Measurements from ENCODE around the gene EHHADH.
"Not testable (repeated sequence)": the region's sequence is repeated elsewhere in the genome, so short reads cannot be mapped to it uniquely, and the experiment has no call there.

The EHHADH gene

DNA sequence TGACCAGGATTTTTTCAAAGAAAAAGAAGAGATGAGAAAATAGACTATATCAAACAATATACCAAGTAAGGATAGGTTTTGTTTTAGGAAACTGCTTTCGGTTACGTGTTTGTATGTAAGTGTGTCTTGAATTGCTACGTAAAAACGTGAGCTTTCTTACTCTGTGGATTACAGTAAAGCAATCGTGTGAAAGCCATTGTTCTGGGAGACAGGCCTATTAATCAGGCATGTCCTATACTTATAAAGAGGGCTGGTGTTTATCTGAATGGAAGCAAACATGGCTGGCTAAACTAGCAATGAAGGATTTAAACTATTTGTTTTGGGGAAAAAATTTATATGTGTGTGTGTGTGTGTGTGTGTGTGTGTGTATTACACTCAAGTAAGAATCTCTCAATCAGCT, 2.6 kb downstream of the EHHADH start:
- no peak for DNase-seq (ENCODE audit: low read depth in 2 of 2)

DNA sequence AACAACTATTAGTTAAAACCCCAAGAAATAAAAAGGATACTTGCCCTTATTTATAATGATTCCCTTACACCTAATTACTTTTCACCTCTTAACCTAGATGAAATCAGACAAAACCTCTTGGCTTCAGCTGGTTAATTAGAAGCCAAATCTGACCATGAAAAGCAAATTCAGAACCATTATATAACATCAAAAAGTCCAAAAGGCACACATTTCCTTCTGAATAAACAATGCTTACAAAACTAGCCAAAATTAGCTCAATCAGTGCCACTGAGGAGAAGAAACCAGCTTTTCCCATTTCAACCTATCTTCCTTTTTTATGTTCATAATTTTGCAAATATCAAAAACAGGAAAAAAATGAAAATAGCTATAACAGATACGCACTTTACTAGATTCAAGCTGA, 3.2 kb downstream of the EHHADH start:
- DNase-seq (ENCODE audit: low read depth in 2 of 2), result no peak

DNA sequence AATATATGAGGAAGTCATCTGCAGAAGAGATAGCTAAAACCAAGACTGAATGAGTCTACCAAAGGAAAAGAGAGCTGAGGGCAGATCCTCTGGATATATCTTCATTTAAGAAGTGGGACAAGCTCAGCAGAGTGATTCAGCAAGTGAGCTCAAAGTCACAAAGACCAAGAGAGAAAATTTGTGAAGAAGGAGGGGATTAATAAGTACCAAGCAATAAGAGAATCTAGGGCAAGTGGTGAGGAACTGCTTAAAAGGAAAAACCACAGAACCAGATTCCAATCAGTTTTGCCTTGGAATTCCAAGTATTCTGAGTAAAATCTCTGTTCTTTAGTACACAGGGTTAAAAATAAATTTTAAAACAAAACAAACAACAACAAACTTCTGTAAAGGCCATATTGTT, 3.6 kb downstream of the EHHADH start:
- peak in 1 of 2 experiments; percentile 1 for DNase-seq (ENCODE audit: low read depth in 2 of 2)

DNA sequence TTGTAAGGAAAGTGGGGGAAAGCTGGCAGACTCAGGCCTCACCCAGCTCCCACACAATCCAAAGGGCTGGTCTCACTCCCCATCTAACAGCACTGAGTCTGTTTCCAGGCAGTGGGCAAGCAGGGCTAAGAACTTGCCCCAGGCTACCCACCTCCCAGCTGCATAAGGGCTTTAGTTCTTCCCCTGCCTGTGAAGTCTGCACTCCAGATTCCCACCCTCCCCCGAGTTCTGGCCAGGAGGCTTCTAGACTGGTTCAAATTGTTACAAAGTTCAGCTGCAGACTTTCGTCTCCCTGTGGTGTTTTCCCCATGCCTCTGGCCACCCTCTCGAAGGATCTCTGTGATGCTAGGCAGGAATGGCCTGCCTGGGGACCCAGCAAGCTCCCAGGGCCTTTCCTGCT, 11.2 kb downstream of the EHHADH start:
- no peak for DNase-seq (ENCODE audit: low read depth in 2 of 2)

DNA sequence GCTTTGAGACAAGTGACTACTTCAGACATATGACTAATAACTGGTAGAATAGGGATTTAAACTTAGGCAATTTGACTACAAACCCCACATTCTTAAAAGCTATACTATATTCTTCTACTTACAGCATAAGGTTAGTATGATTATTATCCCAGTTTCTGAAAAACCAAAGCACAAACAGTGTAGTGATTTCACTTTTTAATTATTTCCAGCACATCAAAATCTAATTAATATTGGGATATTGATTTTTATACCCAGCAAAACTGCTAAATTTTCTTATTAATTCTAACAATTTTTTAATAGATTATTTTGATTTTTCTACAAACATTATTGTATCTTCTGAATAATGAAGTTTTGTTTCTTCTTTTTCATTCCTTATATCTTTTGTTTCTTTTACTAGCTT, 16.9 kb downstream of the EHHADH start:
- DNase-seq (ENCODE audit: low read depth in 2 of 2), result no peak

DNA sequence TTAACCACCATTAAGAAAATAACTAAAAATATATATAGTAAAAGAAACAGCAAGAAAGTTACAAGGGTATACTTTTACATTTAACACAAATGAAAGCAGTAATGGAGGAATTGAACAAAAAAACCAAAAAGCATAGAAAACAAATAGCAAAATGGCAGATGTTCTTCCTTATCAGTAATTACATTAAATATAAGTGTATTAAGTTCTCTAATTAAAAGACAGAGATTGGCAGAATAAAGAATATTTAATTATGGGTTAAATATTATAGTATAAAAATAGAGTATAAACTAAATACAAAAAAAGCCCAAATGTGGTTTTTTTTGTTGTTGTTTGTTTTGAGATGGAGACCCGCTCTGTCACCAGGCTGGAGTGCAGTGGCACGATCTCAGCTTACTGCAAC, 20.5 kb downstream of the EHHADH start:
- DNase-seq (ENCODE audit: low read depth in 2 of 2), result no peak

DNA sequence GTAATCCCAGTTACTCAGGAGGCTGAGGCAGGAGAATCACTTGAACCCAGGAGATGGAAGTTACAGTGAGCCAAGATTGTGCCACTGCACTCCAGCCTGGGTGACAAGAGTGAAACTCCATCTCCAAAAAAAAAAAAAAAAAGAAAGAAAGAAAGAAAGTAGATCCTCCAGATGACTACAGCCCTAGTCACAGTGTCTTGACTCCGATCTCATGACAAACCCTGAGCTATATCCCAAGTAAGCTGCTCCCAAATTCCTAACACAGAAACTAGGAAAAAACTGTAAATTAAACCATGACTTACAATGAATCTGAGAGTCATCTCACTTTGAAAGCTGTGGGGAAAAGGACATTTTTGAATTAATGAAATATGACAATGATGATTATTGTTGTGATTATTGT, 27.3 kb downstream of the EHHADH start:
- DNase-seq (ENCODE audit: low read depth in 2 of 2), result not testable (repeated sequence)

DNA sequence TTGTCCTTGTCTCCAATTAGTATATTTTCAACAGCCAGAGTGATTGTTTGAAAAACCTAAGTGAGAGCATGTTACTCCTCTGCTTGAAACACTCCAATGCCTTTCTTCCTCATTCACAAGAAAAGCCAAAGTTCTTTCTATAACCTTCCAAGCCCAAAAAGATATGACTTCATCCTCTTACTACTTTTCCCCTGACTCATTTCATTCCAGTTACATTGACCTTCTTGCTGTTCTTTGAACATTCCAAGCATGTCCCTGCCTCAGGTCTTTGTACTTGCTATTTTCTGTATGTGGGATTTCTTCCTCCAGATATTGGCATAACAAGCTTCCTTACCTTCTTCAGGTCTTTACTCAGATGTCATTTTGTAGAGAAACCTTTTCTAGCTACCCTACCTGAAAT, 28.3 kb downstream of the EHHADH start:
- peak; percentile 26 to 28 for DNase-seq (ENCODE audit: low read depth in 2 of 2)

DNA sequence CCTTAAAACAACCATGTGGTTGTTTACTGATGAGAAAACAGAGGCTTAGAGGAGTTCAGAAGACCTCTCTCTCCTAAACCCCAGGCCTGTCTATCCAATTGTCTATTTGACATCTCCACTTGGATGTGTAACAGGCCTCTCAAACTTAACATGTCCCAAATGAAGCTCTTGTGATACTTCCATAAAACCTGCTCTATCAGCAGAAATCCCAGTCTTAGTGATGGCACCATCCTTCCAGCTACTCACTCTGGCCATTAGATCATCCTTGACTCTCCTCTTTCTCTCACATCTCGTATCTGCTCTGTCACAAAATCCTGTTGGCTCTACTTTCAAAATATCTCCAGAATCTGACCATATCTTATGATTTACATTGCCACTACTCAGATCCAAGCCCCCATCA, 28.8 kb downstream of the EHHADH start:
- no peak for DNase-seq (ENCODE audit: low read depth in 2 of 2)

DNA sequence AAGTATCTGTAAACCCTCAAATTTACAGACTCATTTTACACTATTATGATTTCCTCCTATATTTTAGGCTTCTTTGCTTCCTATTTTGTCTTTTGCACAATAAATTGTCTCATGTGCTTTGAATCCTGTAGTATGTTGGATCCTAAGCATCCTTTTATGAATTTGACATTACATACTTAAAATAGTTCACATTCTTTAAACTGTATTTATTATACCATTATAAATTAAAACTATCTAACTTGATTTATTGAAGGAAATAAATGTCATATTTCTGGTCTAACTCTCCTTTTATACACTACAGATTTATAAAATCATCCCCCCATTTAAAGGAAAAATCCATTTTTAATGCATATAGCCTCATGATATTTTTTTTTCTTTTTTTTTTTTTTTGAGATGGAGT, 32.6 kb downstream of the EHHADH start:
- DNase-seq (ENCODE audit: low read depth in 2 of 2), result no peak

DNA sequence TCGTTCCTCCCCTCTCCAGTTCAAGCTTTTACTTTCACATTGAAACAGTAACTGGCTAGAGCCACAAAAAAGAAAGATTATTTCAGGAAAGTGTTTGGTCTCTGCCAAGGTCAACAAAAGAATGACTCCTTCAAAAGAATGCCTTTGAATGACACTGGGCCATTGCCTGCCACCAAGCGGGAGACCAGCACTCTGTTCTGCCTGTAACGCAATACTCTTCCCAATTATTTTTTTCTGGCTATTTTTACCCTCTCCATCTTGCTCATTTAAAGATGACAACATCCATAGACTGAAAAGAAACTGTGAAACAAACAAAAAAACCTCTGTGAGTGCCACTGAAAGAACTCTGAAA, 37.3 kb downstream of the EHHADH start:
- no peak for DNase-seq (ENCODE audit: low read depth in 2 of 2)

DNA sequence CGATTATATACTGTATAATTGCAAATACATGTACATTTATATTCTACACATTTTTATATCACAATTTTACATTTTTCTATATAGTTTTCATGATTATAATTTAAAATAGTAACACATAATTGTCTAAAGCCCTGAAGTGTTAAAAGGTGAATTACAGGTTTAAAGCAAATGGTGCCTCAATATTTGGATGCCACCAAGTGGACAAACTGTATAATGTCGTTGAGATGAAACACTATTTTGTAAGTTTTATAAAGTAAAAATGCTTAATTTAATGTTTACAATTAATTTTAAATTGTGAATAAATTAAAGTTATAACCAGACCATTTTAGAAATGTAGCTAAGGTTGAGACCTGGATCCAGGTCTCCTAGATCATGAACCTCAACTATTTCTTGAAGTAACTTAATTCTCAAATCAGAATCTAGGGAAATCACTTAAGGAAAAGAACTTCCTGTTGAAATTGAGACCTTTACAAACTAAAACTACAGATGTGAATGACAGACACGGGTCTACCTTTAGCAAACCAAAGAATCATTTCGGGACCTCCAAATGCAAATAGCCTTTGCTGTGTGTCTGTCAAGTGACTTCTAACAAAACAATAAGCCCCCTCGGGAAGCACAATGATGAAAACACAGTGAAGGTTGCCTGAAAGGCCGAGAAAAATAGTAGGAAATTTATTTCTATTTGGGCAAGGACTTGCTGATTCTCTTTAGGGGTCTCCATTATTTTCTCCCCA, 37.8 kb downstream of the EHHADH start:
- no peak for DNase-seq (ENCODE audit: low read depth in 2 of 2)

DNA sequence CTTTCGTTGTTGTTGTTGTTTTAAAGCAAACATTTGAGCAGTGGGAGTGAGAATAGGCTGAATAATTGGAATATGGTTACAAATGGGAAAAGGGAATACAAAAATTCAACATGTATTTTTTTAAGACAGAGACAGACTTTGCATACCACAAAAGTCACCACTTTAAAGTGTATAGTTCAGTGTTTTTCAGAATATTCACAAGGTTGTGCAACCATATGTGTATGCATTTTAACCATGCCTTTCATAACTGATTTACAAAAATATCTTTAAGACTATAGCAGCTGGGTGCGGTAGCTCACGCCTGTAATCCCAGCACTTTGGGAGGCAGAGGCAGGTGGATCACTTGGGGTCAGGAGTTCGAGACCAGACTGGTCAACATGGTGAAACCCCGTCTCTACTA, 41.3 kb downstream of the EHHADH start:
- no peak for DNase-seq (ENCODE audit: low read depth in 2 of 2)

DNA sequence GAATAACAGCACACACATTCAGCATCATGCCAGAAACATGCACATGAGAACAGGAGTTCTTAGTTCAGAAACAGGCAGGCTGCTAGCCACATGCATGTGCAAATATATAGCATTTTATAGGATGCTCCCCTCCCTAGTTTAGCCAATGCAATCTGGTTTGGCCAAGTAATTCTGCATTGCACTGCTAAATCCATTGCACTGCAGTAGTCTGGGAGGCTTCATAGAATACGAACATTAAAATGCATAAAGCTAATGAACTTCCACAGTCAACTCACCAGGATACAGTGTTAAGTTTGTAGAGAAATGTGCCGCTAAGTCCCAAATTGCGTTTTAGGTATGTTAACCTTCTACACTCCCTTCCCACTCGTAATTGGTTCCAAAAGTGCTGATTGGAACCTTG, 41.8 kb downstream of the EHHADH start:
- no peak for DNase-seq (ENCODE audit: low read depth in 2 of 2)

DNA sequence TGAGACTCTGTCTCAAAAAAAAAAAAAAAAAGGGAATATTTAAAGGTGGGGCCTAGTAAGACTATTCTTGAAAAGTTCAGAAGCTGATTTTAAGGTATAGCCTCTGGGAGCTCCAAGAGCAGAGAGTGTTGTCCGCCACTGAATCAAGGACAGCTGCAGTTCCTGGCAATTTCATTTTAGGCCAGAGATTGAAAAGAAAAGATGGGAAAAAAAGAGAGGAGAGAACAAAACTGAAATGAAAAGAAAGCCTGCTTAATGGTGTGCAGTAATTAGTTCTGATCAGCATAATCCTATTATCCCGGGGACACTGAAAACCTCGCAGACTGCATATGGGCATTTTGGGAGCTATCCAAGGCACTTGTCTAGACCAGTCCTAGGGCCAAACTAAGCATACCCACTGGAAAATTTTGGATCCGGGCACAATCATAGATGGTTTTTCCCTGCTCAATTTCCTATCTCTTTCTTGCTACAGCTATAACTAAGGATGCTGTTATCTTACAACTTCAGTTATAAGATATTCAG, 43.2 kb downstream of the EHHADH start:
- no peak for DNase-seq (ENCODE audit: low read depth in 2 of 2)

DNA sequence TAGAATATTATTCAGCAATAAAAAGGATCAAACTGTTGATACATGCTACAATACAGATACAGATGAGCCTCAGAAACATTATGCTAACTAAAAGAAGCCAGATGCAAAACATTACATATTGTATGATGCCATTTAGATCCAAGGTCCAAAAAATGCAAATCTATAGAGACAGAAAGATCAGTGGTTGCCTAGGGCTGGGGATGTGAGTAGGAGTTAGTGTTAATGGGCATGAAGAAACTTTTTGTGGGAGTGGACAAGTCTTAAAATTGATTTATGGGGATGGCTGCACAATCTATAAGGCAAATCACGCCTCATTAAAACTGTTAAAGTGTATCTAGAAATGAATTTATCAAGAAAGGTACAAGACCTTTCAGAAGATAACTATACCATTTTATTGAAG, 45.0 kb downstream of the EHHADH start:
- no peak for DNase-seq (ENCODE audit: low read depth in 2 of 2)

DNA sequence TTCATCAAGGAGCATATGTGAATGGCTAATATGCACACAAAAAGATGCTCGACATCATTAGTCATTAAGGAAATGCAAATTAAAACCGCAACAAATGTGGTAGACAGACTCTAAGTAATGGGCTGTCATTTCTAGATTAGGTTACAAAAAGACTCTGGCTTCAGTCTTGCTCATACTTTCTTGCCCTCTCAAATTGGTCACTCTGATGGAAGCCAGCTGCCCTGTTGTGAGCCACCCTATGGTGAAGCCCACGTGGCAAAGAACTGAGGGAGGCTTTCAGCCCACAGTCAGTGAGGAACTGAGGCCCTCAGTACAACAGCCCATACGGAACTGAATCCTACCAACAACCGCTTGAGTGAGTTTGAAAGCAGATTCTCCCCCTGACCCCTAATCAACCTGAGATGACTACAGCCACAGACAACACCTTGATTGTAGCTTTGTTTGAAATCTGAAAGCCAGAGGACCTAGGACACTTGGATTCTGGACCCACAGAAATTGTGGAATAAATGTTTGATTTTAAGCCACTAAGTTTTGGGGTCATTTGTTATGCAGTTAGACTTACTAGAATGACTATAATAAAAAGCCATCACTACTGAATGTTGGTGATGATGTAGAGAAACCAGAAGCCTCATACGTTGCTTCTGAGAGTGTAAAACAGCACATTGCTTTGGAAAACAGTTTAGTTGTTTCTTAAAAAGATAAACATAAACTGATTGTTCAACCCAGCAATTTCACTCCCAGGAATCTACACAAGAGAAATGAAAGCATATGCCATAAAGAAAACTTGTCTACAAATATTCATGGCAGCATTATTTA, 45.7 kb downstream of the EHHADH start:
- no peak for DNase-seq (ENCODE audit: low read depth in 2 of 2)

DNA sequence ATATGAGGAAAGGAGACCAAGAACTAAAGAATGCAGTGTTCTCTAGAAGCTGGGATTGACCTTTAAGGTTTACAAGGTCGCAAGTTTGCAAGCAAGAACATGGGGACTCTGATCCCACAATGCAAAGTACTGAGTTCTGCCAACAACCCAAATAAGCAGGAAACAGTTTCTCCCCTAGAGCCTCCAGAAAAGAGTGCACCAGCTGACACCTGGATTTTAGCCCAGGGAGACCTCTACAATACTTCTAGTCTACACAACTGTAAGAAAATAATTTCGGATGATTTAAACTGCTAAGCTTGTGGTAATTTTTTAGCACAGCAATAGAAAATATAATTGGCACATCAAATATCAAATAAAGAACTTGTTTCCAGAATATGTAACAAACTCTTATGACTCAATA, 46.4 kb downstream of the EHHADH start:
- no peak for DNase-seq (ENCODE audit: low read depth in 2 of 2)

DNA sequence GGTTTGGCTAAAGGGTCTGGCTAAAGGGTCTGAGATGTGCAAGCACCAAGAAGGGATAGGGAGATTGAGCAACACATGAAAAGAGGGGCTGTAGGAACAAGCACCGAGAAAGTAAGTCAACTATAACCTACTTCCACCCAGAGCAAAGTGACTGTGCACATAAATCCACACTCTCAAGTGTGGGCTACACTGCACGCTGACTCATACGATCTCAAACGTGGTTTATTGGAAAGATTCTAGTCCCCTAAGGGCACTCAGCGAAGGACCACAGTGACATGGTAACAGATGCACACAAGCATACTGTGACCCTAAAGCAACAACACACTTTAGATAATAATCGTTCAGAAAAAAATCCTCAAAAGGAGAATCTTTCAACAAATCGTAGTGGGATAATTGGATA, 48.0 kb downstream of the EHHADH start:
- DNase-seq (ENCODE audit: low read depth in 2 of 2), result no peak

DNA sequence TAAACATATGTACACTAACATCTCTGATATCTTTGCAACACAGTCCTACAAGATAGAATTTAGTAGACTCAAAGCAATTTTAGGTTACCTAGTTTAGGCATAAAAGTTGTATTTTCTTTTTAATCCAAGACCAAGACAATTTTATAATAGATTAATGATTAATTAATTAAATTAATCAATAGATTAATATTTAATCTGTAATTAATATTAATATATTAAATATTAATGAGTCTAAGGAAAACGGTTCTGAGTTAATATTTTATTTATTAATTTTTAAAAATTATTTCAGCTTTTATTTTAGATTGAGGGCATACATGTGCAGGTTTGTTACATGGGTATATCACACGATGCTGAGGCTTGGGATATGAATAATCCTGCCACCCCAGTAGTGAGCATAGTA, 49.0 kb downstream of the EHHADH start:
- no peak for DNase-seq (ENCODE audit: low read depth in 2 of 2)

DNA sequence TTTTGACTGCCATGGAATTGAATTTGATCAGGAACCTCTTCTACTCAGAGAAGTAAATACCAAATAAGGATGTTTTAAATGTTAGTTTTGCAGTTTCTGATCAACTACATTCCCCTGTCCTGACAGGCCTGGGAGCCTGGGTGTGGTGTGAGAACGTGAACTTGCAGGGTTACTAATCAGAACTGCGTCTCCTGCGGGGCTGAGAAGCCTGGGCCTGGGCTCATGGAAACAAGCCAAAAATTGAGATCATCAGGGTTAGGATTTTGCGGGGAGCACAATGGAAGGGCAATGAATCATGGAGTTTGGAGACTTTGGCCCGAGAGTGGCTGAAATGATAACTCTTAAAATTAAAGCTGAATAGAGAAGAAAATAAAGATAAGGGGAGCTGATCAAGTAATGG, 53.2 kb downstream of the EHHADH start:
- DNase-seq (ENCODE audit: low read depth in 2 of 2), result peak in 1 of 2 experiments; percentile 53

DNA sequence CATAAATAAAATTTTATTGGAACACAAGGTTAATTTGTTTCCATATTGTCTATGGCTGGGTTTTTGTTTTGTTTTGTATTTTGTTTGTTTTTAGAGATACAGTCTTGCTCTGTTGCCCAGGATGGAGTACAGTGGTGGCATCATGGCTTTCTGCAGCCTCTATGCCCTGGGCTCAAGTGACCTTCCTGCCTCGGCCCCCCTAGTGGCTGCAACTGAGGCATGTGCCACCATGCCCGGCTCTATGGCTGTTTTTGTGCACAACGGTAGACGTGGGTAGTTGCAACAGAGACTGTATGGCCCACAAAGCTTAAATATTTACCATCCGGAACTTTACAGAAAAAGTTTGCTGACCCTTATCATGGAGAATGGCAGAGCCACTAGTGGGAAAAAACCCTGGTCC, 54.2 kb downstream of the EHHADH start:
- no peak for DNase-seq (ENCODE audit: low read depth in 2 of 2)

DNA sequence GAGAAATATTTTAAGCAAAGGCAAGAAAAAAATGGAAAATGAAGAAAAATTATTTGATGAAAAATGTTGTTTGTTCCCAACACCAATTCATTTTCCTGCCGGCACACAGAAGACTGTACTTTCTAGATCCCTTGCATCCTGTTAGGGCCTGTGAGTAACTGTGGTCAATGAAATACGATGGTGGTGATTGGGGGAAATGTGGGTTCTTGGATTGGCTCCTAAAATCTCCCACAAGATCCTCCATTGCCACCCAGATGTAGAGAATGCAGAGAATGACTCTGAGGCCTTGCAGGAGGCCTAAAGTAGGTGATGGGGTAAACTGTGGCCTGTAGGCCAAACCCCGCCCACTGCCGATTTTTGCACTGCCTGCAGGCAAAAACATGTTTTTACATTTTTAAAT, 54.6 kb downstream of the EHHADH start:
- DNase-seq (ENCODE audit: low read depth in 2 of 2), result peak in 1 of 2 experiments; percentile 17

All from fibroblast of skin of left biceps (primary cell).